Activated naive CD8-positive, alpha-beta T cell treated with anti-CD3 and anti-CD28 coated beads, Interleukin-2, amount 10 ng/mL, durations not matched to agents 7 days and 5 days (primary cell): Measurements from ENCODE around the gene UPK1A. TPM values are rescaled to one million over a fixed set of nuclear protein-coding genes. Genes with fewer than 3 reads are reported as not detected.

Experiments used
- ATAC-seq: fragments of 150-1000 bp; cut with Tn5 transposase; one replicate; pipeline ENCODE4 v1.10.0; 2021; ENCODE audit warnings: low read depth, moderate library complexity
- POLR2A ChIA-PET: fragments of 350-600 bp; sonication (Branson Sonifier 250); formaldehyde crosslinking; loops from one replicate; lab custom pipeline; 2021; ENCODE audit warnings: antibody characterized with exemption; lab: Charles Lee
- DNase-seq: peaks from one replicate; pipeline ENCODE4 v3.0.0; 2021
- H3K27ac Mint-ChIP-seq: one replicate; pipeline ENCODE4 v1.8.0; 2022; ENCODE audit warnings: mild to moderate bottlenecking, mixed read lengths
- H3K27me3 Mint-ChIP-seq: one replicate; pipeline ENCODE4 v1.8.0; 2022; ENCODE audit warnings: mild to moderate bottlenecking, moderate library complexity, mixed read lengths
- H3K36me3 Mint-ChIP-seq: one replicate; pipeline ENCODE4 v1.8.0; 2021; ENCODE audit warnings: mild to moderate bottlenecking, mixed read lengths
- H3K4me1 Mint-ChIP-seq: one replicate; pipeline ENCODE4 v1.8.0; 2021; ENCODE audit warnings: mixed read lengths
- H3K4me3 Mint-ChIP-seq: one replicate; pipeline ENCODE4 v1.8.0; 2022; ENCODE audit warnings: mild to moderate bottlenecking, moderate library complexity, mixed read lengths
- H3K9me3 Mint-ChIP-seq: one replicate; pipeline ENCODE4 v1.8.0; 2021; ENCODE audit warnings: mixed read lengths
- total RNA-seq, 2 experiments: library from RNA; stranded (reverse); gene quantifications; one replicate each; pipeline ENCODE4 v1.2.3, GENCODE V29; 2021

Gene UPK1A
- total RNA-seq, 2 experiments from 2014 or later: 0.88 to 1.7 TPM

GRCh38 chr19:35704218-35704617, 37.9 kb downstream of the UPK1A start, which contains the start of gene ZBTB32:
ZBTB32 (plus strand) TSS chr19:35704558; CDS start chr19:35714627, 10,069 bp downstream.
- H3K4me3 Mint-ChIP-seq: no peak within 1 kb of the TSS

GRCh38 chr19:35708391-35708790, 42.1 kb downstream of the UPK1A start:
- POLR2A ChIA-PET: interaction anchor here (0.9 to 1.2 kb wide), 2 partner anchors 11 to 64 kb away, joined by 3 to 4 read pairs; no protein-coding TSS in a partner anchor
- H3K9me3 Mint-ChIP-seq: no peaks in the 10 kb centered on the region
- H3K4me1 Mint-ChIP-seq: peaks cover 26% of the 10 kb centered on the region
- H3K27me3 Mint-ChIP-seq: no peaks in the 10 kb centered on the region
- no peak for DNase-seq
- no peak overlapping the region for H3K27ac Mint-ChIP-seq
- H3K36me3 Mint-ChIP-seq: peaks cover 4% of the 10 kb centered on the region
- H3K4me3 Mint-ChIP-seq: no peak overlapping the region
- ATAC-seq: no peak

More at GRCh38 chr19:35704218-35704617, 37.9 kb downstream of the UPK1A start, which contains the start of gene ZBTB32:
- Mint-ChIP-seq H3K36me3 (peaks cover 6% of the 10 kb centered on the region), H3K27me3 (no peaks in the 10 kb centered on the region), H3K4me1 (peaks cover 6% of the 10 kb centered on the region), H3K27ac (no peak within 1 kb of the TSS), H3K9me3 (no peaks in the 10 kb centered on the region)
- ATAC-seq (no peak), DNase-seq (no peak)
- POLR2A ChIA-PET: interaction anchor here (0.5 kb wide), 1 partner anchor 9 kb away, joined by 3 read pairs; no protein-coding TSS in a partner anchor

DNA sequence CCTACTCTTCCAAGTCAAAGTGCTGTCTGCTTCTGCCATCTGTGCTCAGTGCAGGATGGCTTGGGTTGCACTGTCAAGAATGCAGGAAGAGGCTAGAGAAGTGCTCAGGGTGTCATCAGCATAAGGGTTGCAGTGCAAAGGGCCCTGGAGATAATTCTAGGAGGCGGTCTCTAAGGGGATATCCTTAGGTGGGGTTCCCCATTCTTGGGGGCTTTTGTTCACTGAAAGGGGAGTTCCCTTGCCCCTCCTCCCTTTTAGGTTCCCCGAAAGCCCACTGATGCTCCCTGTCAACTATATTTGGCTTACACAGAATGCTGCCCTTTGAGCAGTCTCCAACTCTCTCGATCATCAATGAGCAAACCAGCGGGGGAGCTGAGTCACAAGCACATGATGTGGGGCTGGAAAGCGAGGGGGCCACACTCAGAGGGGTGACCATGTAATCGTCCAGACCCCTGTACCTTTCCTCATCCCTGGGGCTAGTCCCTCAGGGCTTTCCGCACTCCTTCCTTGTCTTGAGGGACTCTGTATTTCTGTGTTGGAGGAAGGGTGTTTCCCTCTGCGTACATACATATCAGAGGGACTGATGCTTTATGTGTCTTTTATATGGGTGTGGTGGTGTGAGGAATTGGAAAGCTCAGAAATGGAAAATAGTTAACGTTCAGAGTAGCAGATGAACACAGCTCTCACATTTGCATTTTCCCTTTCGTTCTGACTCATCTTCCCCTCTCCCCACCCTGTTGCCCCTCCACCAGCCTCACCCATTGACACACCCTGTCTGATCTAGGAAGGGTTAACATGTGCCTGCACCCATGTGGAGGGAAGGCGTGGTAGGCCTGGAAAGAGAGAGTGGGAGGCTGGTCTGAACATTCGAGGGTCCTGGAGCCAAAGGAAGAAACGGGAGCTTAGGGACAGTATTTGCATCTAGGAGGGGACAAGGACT, 44.7 kb downstream of the UPK1A start:
- ATAC-seq (peak; percentile 32), DNase-seq (peak; percentile 61)
- Mint-ChIP-seq H3K27me3 (no peaks in the 10 kb centered on the region), H3K9me3 (no peaks in the 10 kb centered on the region), H3K27ac (peak overlapping the region; percentile 97), H3K36me3 (peaks cover 9% of the 10 kb centered on the region), H3K4me1 (peaks cover 47% of the 10 kb centered on the region), H3K4me3 (peak overlapping the region; percentile 74)
- POLR2A ChIA-PET: interaction anchor here (0.9 to 6.6 kb wide), 10 partner anchors 9 to 190 kb away, joined by 3 to 75 read pairs (median 8); partner anchors contain the start of genes COX6B1, ETV2, HSPB6 and IGFLR1

GRCh38 chr19:35712567-35713505, 46.5 kb downstream of the UPK1A start:
- peak overlapping the region; percentile 97 for H3K4me3 Mint-ChIP-seq
- H3K4me1 Mint-ChIP-seq: peaks cover 52% of the 10 kb centered on the region
- ATAC-seq: peak; percentile 20
- no peaks in the 10 kb centered on the region for H3K27me3 Mint-ChIP-seq
- no peaks in the 10 kb centered on the region for H3K9me3 Mint-ChIP-seq
- peaks cover 11% of the 10 kb centered on the region for H3K36me3 Mint-ChIP-seq
- DNase-seq: peak; percentile 79
- POLR2A ChIA-PET: interaction anchor here (1.2 to 6.6 kb wide), 11 partner anchors 11 to 188 kb away, joined by 3 to 75 read pairs (median 8); partner anchors contain the start of genes COX6B1, ETV2, HSPB6 and IGFLR1
- H3K27ac Mint-ChIP-seq: peak overlapping the region; percentile 95

GRCh38 chr19:35713506-35713850, 47.2 kb downstream of the UPK1A start:
- Mint-ChIP-seq H3K36me3 (peaks cover 11% of the 10 kb centered on the region), H3K27me3 (no peaks in the 10 kb centered on the region), H3K4me3 (peak overlapping the region; percentile 97), H3K9me3 (no peaks in the 10 kb centered on the region), H3K27ac (peak overlapping the region; percentile 95), H3K4me1 (peaks cover 52% of the 10 kb centered on the region)
- POLR2A ChIA-PET: interaction anchor here (1.2 to 6.6 kb wide), 8 partner anchors 11 to 188 kb away, joined by 3 to 75 read pairs (median 7); partner anchors contain the start of genes ETV2, HSPB6, LIN37 and PSENEN
- ATAC-seq (no peak), DNase-seq (no peak)

- POLR2A ChIA-PET: interaction anchor here (1.0 to 6.6 kb wide), 7 partner anchors 12 to 187 kb away, joined by 3 to 75 read pairs (median 9); partner anchors contain the start of genes ETV2 and HSPB6
- H3K27me3 Mint-ChIP-seq: no peaks in the 10 kb centered on the region
- ATAC-seq (no peak), DNase-seq (no peak)
- H3K27ac Mint-ChIP-seq: peak overlapping the region; percentile 95
- H3K4me1 Mint-ChIP-seq: peaks cover 56% of the 10 kb centered on the region
- H3K36me3 Mint-ChIP-seq: peaks cover 9% of the 10 kb centered on the region
- H3K4me3 Mint-ChIP-seq: peak overlapping the region; percentile 97
- no peaks in the 10 kb centered on the region for H3K9me3 Mint-ChIP-seq
Observed at GRCh38 chr19:35713904-35714495, 47.7 kb downstream of the UPK1A start.

DNA sequence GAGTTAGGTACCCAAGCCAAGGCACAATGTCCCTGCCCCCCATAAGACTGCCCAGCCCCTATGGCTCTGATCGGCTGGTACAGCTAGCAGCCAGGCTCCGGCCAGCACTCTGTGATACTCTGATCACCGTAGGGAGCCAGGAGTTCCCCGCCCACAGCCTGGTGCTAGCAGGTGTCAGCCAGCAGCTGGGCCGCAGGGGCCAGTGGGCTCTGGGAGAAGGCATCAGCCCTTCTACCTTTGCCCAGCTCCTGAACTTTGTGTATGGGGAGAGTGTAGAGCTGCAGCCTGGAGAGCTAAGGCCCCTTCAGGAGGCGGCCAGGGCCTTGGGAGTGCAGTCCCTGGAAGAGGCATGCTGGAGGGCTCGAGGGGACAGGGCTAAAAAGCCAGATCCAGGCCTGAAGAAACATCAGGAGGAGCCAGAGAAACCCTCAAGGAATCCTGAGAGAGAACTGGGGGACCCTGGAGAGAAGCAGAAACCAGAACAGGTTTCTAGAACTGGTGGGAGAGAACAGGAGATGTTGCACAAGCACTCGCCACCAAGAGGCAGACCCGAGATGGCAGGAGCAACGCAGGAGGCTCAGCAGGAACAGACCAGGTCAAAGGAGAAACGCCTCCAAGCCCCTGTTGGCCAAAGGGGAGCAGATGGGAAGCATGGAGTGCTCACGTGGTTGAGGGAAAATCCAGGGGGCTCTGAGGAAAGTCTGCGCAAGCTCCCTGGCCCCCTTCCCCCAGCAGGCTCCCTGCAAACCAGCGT, 48.5 kb downstream of the UPK1A start:
- H3K4me3 Mint-ChIP-seq: peak overlapping the region; percentile 97
- peaks cover 8% of the 10 kb centered on the region for H3K36me3 Mint-ChIP-seq
- H3K27ac Mint-ChIP-seq: peak overlapping the region; percentile 95
- POLR2A ChIA-PET: interaction anchor here (1.0 to 6.6 kb wide), 5 partner anchors 13 to 72 kb away, joined by 5 to 75 read pairs (median 14); partner anchors contain the start of genes ETV2 and HSPB6
- no peaks in the 10 kb centered on the region for H3K27me3 Mint-ChIP-seq
- ATAC-seq: no peak
- H3K9me3 Mint-ChIP-seq: no peaks in the 10 kb centered on the region
- H3K4me1 Mint-ChIP-seq: peaks cover 62% of the 10 kb centered on the region
- peak; percentile 43 for DNase-seq

GRCh38 chr19:35715355-35715809, 49.1 kb downstream of the UPK1A start:
- POLR2A ChIA-PET: interaction anchor here (1.0 to 6.6 kb wide), 4 partner anchors 13 to 33 kb away, joined by 3 to 75 read pairs (median 33); partner anchors contain the start of gene LIN37
- H3K4me3 Mint-ChIP-seq: peak overlapping the region; percentile 97
- DNase-seq: no peak
- H3K36me3 Mint-ChIP-seq: peaks cover 11% of the 10 kb centered on the region
- H3K9me3 Mint-ChIP-seq: no peaks in the 10 kb centered on the region
- H3K4me1 Mint-ChIP-seq: peaks cover 61% of the 10 kb centered on the region
- peak overlapping the region; percentile 94 for H3K27ac Mint-ChIP-seq
- no peak for ATAC-seq
- H3K27me3 Mint-ChIP-seq: no peaks in the 10 kb centered on the region

- ATAC-seq: no peak
- Mint-ChIP-seq H3K27ac (peak overlapping the region; percentile 94), H3K36me3 (peaks cover 13% of the 10 kb centered on the region), H3K27me3 (no peaks in the 10 kb centered on the region), H3K4me1 (peaks cover 54% of the 10 kb centered on the region), H3K9me3 (no peaks in the 10 kb centered on the region), H3K4me3 (peak overlapping the region; percentile 97)
- peak; percentile 58 for DNase-seq
- POLR2A ChIA-PET: interaction anchor here (1.2 to 6.6 kb wide), 3 partner anchors 14 to 32 kb away, joined by 3 to 75 read pairs (median 61); partner anchors contain the start of gene LIN37
Observed at GRCh38 chr19:35715981-35716800, 49.9 kb downstream of the UPK1A start.

- peaks cover 49% of the 10 kb centered on the region for H3K4me1 Mint-ChIP-seq
- H3K9me3 Mint-ChIP-seq: no peaks in the 10 kb centered on the region
- no peaks in the 10 kb centered on the region for H3K27me3 Mint-ChIP-seq
- DNase-seq: peak; percentile 87
- H3K36me3 Mint-ChIP-seq: peaks cover 13% of the 10 kb centered on the region
- H3K27ac Mint-ChIP-seq: peak overlapping the region; percentile 94
- peak; percentile 71 for ATAC-seq
- POLR2A ChIA-PET: interaction anchor here (1.0 to 6.6 kb wide), 4 partner anchors 15 to 24 kb away, joined by 3 to 75 read pairs (median 46); partner anchors contain the start of gene IGFLR1
- peak overlapping the region; percentile 97 for H3K4me3 Mint-ChIP-seq
Observed at GRCh38 chr19:35716801-35717664, 50.7 kb downstream of the UPK1A start.
